K562 (cell line): ENCODE measurements around the gene KCNK10. TPM values are rescaled to one million over a fixed set of nuclear protein-coding genes. Genes with fewer than 3 reads are reported as not detected.

Experiments used
- ATAC-seq: fragments of 200-7000 bp; cut with Tn5 transposase; 3 replicates; pipeline ENCODE4 v1.9.1; 2020; ENCODE audit warnings: moderate library complexity
- BruUV-seq: library from RNA; stranded (reverse); fragments of 400-500 nt; replicated peaks from 2 replicates; lab custom pipeline; 2021; lab: Mats Ljungman, UMichigan
- CTCF ChIA-PET: fragments of 300-600 bp; formaldehyde crosslinking; extraction: SDS; loops from one replicate; lab custom pipeline; 2021; ENCODE audit warnings: low intra/inter-chr PET ratio; lab: Yijun Ruan, JAX
- POLR2A ChIA-PET: fragments of 300-600, 350-650 bp; sonication (Branson Sonifier 250); formaldehyde crosslinking; extraction: SDS; loops from one replicate; lab custom pipeline; 2021; ENCODE audit warnings: antibody characterized with exemption, inconsistent platforms; lab: Yijun Ruan, JAX
- DNase-seq, 4 experiments: peaks; one replicate each; pipeline versions ENCODE4 v3.0.0 to v3.0.0-alpha.2; 2011 to 2018; ENCODE audit warnings: low spot score in 3 of 4, mixed read lengths in 3 of 4; ENCODE audit errors: extremely low read depth in 1 of 4
- FAIRE-seq: peaks from 2 replicates; lab custom pipeline; 2011; peaks lifted over from hg19 to GRCh38; lab: Jason Lieb, UNC
- H2AFZ ChIP-seq: 2 replicates; pipeline ENCODE4 v1.6.0; 2011; ENCODE audit warnings: low read depth, low read length, control low read depth, inconsistent platforms
- H3K27ac ChIP-seq: fragments of 200-600 bp; 3 replicates; pipeline ENCODE4 v1.8.0; 2011; ENCODE audit warnings: low read depth, mild to moderate bottlenecking, control low read depth, inconsistent platforms, low read length, moderate library complexity, mixed read lengths; ENCODE audit errors: extremely low read depth
- H3K27me3 ChIP-seq, 2 experiments: fragments of 300-600 bp in 1 of 2; 2 replicates in 1 of 2; 3 replicates in 1 of 2; pipeline versions ENCODE4 v1.6.0 to v1.8.0; 2011; ENCODE audit warnings: inconsistent platforms in 2 of 2, low read length in 2 of 2, mild to moderate bottlenecking in 1 of 2, mixed read lengths in 1 of 2, moderate library complexity in 1 of 2; ENCODE audit not compliant: control insufficient read depth in 2 of 2, insufficient read depth in 2 of 2
- H3K36me3 ChIP-seq: fragments of 300-600 bp; 3 replicates; pipeline ENCODE4 v1.8.0; 2011; ENCODE audit warnings: mild to moderate bottlenecking, low read length, inconsistent platforms; ENCODE audit not compliant: control insufficient read depth, insufficient read depth
- H3K4me1 ChIP-seq, 2 experiments: fragments of 200-600 bp in 1 of 2; replicated peaks in 1 of 2; 2 replicates in 1 of 2; 3 replicates in 1 of 2; pipeline versions ENCODE4 v1.5.1 to v1.8.0; 2011; ENCODE audit warnings: inconsistent platforms in 2 of 2, low read length in 2 of 2, mild to moderate bottlenecking in 1 of 2, mixed read lengths in 1 of 2, moderate library complexity in 1 of 2; ENCODE audit not compliant: control insufficient read depth in 2 of 2, insufficient read depth in 2 of 2
- H3K4me2 ChIP-seq: 2 replicates; pipeline ENCODE4 v1.6.1; 2011; ENCODE audit warnings: low read length, control low read depth, inconsistent platforms, mixed read lengths; ENCODE audit not compliant: insufficient read depth
- H3K4me3 ChIP-seq: fragments of 200-600 bp; sonication (generic), shearing (Covaris generic); 2 replicates; pipeline ENCODE4 v1.5.1; 2016; ENCODE audit warnings: control low read depth, inconsistent platforms
- H3K79me2 ChIP-seq: fragments of 200-600 bp; 3 replicates; pipeline ENCODE4 v1.8.0; 2011; ENCODE audit warnings: low read length, inconsistent platforms; ENCODE audit not compliant: control insufficient read depth, insufficient read depth
- H3K9ac ChIP-seq, 2 experiments: 2 replicates each; pipeline versions ENCODE4 v1.6.0 to v1.6.1; 2011; ENCODE audit warnings: low read depth in 2 of 2, low read length in 2 of 2, control low read depth in 1 of 2, inconsistent platforms in 1 of 2, mild to moderate bottlenecking in 1 of 2, mixed read lengths in 1 of 2; ENCODE audit not compliant: insufficient read depth in 1 of 2
- H3K9me1 ChIP-seq: one replicate; pipeline ENCODE4 v1.6.0; 2011; ENCODE audit warnings: inconsistent platforms, mild to moderate bottlenecking, low read length, moderate library complexity; ENCODE audit not compliant: control insufficient read depth, insufficient read depth
- H3K9me3 ChIP-seq: replicated peaks from 2 replicates; pipeline ENCODE4 v1.5.1; 2011; ENCODE audit warnings: low read depth, low read length, inconsistent platforms; ENCODE audit not compliant: control insufficient read depth, insufficient read depth
- H4K20me1 ChIP-seq: replicated peaks from 2 replicates; pipeline ENCODE4 v1.6.1; 2011; ENCODE audit warnings: low read length, inconsistent platforms, mixed read lengths; ENCODE audit not compliant: control insufficient read depth, insufficient read depth
- ATF7 ChIP-seq: fragments of 450-650 bp; IDR thresholded peaks from 2 replicates; pipeline ENCODE4 v1.7.1; 2014; ENCODE audit warnings: mild to moderate bottlenecking, moderate library complexity
- HIVEP1 ChIP-seq: fragments of 250-450 bp; sonication (Bioruptor Pico); IDR thresholded peaks from 2 replicates; pipeline ENCODE4 v1.4.0; 2020; ENCODE audit warnings: mild to moderate bottlenecking
- HOXB6 ChIP-seq: fragments of 250-450 bp; sonication (Bioruptor Pico); IDR thresholded peaks from 2 replicates; pipeline ENCODE4 v1.5.1; 2022; ENCODE audit warnings: mild to moderate bottlenecking, borderline replicate concordance
- MEF2D ChIP-seq: conservative IDR thresholded peaks from 2 replicates; pipeline ENCODE4 v1.6.1; 2016; ENCODE audit warnings: low read depth, missing genetic modification characterization, missing compliant biosample characterization
- NR3C1 ChIP-seq: sonication (generic); formaldehyde crosslinking; IDR thresholded peaks from 2 replicates; pipeline ENCODE4 v1.8.1; 2022; ENCODE audit warnings: missing genetic modification reagents
- RFX1 ChIP-seq: fragments of 450-650 bp; IDR thresholded peaks from 2 replicates; pipeline ENCODE4 v1.6.1; 2016; ENCODE audit warnings: mild to moderate bottlenecking, moderate library complexity
- ZNF41 ChIP-seq: fragments of 250-450 bp; sonication (Bioruptor Pico); conservative IDR thresholded peaks from 2 replicates; pipeline ENCODE4 v1.4.0; 2020; ENCODE audit warnings: mild to moderate bottlenecking
- ZNF695 ChIP-seq: fragments of 450-650 bp; formaldehyde crosslinking; IDR thresholded peaks from 2 replicates; pipeline ENCODE4 v1.4.0; 2020; ENCODE audit warnings: mild to moderate bottlenecking, moderate library complexity
- in situ Hi-C: fragments of 300-500 bp; cut with MboI; formaldehyde crosslinking; loops from 4 replicates; pipeline ENCODE4 v1.15.0; 2018; ENCODE audit warnings: inconsistent platforms, mixed read lengths
- intact Hi-C: fragments of 100-400 bp; cut with micrococcal nuclease; formaldehyde crosslinking; loops from 2 replicates; pipeline ENCODE4 v1.14.2; 2022
- polyA plus RNA-seq, 8 experiments: library from polyadenylated mRNA; depleted of rRNA in 4 of 8; stranded (reverse) in 5 of 8; unstranded in 3 of 8; fragments of >200 nt; fragmentation: Nextera tagmentation in 2 of 8; fragmentation: Illumina TruSeq in 1 of 8; extraction: Ambion mirVana in 2 of 8; extraction: Trizol in 1 of 8; gene quantifications; 2 replicates each; pipeline versions ENCODE4 v1.2.1 to v1.2.3, GENCODE V29; 2011 to 2014; ENCODE audit warnings: inconsistent platforms in 1 of 8, missing spikeins in 1 of 8
- total RNA-seq, 7 experiments: library from RNA; depleted of rRNA in 6 of 7; stranded (reverse); fragments of >200 nt in 6 of 7; fragmentation: Illumina TruSeq in 2 of 7; extraction: Trizol in 2 of 7; gene quantifications; 2 replicates each; pipeline versions ENCODE4 v1.2.1 to v1.2.3, GENCODE V29; 2011 to 2021; ENCODE audit warnings: low replicate concordance in 1 of 7
- TF ChIP-seq, protein P1 (sequence below): IDR thresholded peaks from 3 replicates; pipeline ENCODE4 v1.6.1; 2011; ENCODE audit warnings: borderline replicate concordance, mild to moderate bottlenecking; ENCODE audit not compliant: insufficient read length, insufficient read depth

KCNK10 gene
- total and polyA plus RNA-seq, 9 of the 15 experiments (the other 6 are each of a cell fraction or from before 2014, with no cell fraction given), result not detected

DNA sequence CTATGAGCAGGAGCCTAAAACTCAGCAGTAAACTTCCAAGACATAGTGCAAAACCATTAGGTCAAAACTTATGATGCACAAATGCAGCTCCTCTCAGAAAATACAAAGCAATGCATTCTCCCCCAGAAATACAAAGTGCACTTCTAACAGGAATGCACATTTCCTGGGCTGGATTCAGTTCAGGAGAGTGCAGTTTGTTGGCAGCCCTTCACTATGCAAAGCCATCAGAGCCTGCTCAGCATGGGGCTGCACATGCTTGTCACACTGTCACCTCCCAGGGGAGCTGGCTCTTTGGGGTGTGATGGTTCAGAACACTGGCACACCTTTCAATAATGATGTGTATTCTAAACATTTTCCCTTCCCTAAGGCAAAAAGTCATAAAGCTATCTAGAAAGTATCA lies 110.4 kb downstream of the KCNK10 start:
- ChIA-PET CTCF (no interaction called here), POLR2A (no interaction called here)
- DNase-seq, result no peak
- Histone ChIP-seq H3K9me1 (no peaks in the 10 kb centered on the region), H3K36me3 (no peaks in the 10 kb centered on the region), H3K9me3 (no peaks in the 10 kb centered on the region), H3K27ac (no peak overlapping the region), H3K9ac (no peak overlapping the region), H3K79me2 (no peaks in the 10 kb centered on the region), H3K27me3 (no peaks in the 10 kb centered on the region; a peak in 1 of 5 replicates), H4K20me1 (no peaks in the 10 kb centered on the region), H3K4me3 (no peak overlapping the region), H3K4me1 (no peaks in the 10 kb centered on the region), H2AFZ (no peak overlapping the region), H3K4me2 (no peak overlapping the region)
- ATAC-seq, result no peak
- in situ Hi-C loops, result no loop called here
- BruUV-seq, result no TSS peak
- TF ChIP-seq ZNF41 (CRISPR knock-in tag), result no peak
- no peak for TF ChIP-seq MEF2D (tag)
- TF ChIP-seq ZNF695 (CRISPR knock-in tag), result no peak
- TF ChIP-seq HOXB6, result no peak
- TF ChIP-seq ATF7, result no peak
- TF ChIP-seq HIVEP1 (CRISPR knock-in tag), result no peak
- no peak for TF ChIP-seq RFX1
- TF ChIP-seq NR3C1 (CRISPR knock-in tag), result no peak
- TF ChIP-seq, protein P1, sequence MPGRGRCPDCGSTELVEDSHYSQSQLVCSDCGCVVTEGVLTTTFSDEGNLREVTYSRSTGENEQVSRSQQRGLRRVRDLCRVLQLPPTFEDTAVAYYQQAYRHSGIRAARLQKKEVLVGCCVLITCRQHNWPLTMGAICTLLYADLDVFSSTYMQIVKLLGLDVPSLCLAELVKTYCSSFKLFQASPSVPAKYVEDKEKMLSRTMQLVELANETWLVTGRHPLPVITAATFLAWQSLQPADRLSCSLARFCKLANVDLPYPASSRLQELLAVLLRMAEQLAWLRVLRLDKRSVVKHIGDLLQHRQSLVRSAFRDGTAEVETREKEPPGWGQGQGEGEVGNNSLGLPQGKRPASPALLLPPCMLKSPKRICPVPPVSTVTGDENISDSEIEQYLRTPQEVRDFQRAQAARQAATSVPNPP, result no peak
- intact Hi-C loops, result no loop called here
- no peak for FAIRE-seq
